Measurements from ENCODE around the gene GINS2.

GINS2 gene

DNA sequence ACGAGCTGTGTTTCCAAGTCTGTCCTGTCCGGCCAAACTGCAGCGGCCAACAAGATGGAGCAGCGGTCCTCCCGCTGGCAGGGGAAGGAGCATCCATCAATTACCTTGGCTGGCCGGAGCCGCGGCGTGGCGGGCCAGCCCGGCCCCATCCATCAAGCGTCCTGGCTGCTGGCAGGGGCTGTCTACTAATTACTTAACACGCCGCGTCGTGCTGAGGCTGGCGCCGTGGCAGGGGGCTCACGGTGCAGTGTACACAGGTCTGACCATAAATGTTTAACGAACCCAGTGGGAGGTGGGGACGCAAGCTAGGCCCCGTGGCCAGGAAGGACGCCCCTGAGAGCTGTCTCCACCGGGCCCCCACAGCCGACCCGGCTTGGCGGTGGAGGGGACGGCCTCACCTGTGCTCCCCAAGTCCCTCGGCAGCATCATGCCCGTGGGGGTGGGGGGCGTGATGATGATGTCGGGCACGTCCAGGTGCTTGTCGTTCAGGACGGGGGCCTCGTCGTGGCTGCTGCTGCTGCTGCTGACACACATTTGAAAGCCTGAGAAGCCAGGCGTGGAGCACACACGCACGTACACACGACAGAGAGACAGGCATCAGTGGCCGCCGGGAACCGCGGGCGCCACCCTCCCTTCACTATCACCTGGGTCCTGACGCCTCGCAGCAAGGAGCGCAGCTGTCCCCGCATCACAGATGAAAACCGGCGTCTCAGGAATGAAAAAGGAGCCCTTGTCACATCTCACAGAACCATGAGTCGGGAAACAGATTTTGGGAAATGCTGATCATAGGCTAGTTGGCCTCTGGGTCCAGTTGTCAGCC, 21.2 kb upstream of the GINS2 start:
- no peak overlapping the region for H3K4me3 ChIP-seq (ENCODE audit: low read length)
- TF ChIP-seq ZNF274 (IDR thresholded peaks at IDR 0.05; ENCODE audit: low read depth, low read length), result no peak

DNA sequence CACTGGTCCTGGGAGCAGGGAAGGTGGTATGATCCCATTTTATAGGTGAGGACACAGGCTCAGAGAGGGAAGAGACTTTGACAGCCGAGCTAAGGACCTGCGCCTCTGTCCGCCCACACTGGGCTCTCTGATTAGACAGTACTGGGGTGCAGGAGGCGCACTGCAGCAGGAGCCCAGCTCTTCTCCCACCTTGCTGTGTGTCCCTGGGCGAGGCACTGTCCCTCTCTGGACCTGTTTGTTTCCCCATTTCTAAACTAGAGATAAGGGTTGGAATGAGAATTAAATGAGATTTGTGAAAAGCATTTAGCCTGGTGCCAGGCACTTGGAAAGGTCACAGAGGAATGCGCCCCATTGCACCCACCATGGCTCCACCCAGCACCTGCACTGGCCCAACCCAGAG, 19.6 kb upstream of the GINS2 start:
- TF ChIP-seq ZNF274 (IDR thresholded peaks at IDR 0.05; ENCODE audit: low read depth, low read length), result no peak
- no peak overlapping the region for H3K4me3 ChIP-seq (ENCODE audit: low read length)

DNA sequence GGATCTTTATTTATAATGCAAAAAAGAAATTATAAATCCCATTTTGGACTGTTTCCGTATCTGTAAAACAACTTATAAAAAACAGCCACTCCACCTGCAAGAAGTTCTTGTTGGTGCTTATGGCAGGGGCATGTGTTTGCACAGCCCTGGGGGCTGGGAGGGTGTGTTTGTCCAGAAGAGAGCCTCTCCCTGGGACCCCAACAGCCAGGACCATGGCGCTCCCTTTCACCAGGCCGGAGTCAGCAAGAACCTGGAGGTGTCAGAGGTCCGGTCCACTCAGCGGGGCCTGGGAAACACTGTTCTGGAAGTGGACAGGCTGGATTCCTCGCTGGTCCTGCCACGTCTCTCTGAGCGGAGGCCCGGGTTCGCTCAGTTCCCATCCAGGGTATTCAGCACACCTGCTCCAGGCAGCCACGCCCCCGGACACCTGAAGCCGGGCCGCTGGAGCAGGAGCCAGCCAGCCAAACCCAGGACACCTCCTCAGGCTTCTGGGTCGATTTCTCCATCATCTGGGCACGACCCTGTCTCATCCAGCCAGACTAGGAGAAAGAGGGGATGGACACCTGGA, 18.9 kb upstream of the GINS2 start:
- no peak overlapping the region for H3K4me3 ChIP-seq (ENCODE audit: low read length)
- TF ChIP-seq ZNF274 (IDR thresholded peaks at IDR 0.05; ENCODE audit: low read depth, low read length), result no peak

DNA sequence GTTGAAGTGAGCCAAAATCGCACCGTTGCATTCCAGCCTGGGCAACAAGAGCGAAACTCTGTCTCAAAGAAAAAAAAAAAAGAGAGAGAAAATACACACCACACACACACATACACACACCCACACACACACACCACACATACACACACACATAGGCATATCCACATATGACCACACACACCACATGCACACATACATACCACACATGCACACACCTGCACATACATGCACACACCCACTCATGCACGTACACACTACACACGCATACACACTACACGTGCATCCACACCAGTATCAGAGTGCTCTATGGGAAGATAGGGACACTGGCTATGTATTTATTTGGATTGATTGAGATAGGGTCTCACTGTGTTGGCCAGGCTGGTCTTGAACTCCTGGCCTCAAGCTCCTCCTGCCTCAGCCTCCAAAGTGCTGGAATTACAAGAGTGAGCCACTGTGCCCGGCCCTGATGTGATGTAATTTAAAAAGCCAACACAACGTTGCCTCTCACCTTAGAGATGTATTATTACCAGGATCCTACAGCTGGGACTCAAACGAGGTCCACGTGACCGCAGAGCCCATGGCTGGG, 17.8 kb upstream of the GINS2 start:
- H3K4me3 ChIP-seq (ENCODE audit: low read length), result no peak overlapping the region
- TF ChIP-seq ZNF274 (IDR thresholded peaks at IDR 0.05; ENCODE audit: low read depth, low read length), result no peak

DNA sequence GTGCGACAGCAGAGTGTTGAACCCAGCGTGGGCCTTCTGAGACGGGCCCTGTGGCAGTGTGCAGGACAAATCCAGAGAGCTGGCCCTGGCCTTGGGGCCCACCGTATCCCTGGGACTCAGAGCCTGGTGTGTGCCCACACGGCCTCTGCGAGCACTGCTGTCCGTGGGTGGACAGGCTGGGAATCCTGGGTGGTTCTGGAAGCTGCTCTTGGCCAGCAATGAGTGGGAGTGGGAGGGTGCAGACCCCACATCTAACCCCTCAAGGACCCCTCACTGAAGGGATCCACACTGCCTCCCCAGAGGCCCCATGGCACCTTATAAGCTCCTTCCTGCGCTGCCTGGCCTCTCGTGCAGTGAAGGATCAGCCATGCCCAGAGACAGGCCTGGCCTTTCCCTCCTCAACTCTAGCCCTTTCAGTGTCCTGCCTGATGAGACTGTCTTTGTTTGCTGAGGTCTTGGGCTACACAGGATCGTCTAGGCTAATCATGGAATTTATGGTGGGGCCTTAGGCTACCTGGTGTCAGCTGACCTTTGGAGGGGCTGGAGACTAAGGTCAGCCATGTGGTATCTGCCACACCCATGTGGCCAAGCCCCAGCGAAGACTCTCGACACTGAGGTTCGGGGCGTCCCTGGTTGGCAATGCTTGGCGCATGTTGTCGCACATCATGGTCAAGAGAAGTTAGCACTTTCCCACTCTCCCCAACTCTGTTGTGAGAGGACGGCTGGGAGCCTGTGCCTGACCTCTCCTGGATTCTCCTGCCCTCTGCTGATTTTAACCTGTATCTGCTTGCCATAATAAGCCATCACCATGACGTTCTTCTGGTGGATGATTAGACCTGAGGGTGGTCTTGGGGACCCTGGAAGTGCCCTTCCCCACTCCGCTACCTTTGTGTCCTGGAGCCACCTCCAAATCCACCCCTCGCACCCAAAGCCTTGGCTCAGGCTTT, 16.4 kb upstream of the GINS2 start:
- H3K4me3 ChIP-seq (ENCODE audit: low read length), result no peak overlapping the region
- TF ChIP-seq ZNF274 (IDR thresholded peaks at IDR 0.05; ENCODE audit: low read depth, low read length), result no peak

DNA sequence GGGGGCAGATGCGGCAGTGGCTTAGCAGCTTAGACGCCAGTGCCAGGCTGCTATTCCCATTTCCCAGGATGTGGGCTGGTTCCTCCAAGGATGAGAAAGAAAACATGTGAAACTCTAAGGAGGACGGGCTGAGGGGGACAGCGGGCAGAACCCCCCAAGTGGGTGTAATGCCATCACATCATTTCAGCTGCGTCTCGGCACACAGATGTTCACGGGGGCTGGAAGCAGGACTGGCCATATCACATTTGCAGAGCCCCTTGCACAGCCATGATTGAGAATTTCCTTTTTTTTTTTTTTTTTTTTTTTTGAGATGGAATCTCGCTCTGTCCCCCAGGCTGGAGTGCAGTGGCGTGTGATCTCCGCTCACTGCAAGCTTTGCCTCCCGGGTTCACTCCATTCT, 15.3 kb upstream of the GINS2 start:
- no peak for TF ChIP-seq ZNF274 (IDR thresholded peaks at IDR 0.05; ENCODE audit: low read depth, low read length)
- H3K4me3 ChIP-seq (ENCODE audit: low read length), result no peak overlapping the region

DNA sequence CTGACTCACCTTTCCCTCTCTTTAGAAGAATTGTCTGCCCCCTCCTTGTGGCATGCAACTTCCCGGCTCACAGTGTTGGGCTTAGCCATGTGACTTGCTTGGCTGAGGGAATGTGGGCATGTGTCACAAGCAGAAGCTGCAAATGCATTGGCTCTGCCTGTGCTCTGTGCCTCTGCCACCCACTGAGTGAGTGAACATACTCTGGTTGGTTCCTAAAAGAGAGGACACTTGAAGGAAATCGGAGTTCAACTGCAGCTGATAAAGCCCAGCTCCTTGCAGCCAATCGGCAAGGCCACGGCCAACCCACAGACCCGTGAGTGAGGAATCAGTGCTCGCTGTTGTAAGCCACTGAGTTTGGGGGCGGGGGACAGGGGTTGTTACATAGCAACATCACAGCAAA, 10.9 kb upstream of the GINS2 start:
- H3K4me3 ChIP-seq (ENCODE audit: low read length), result no peak overlapping the region
- TF ChIP-seq ZNF274 (IDR thresholded peaks at IDR 0.05; ENCODE audit: low read depth, low read length), result no peak

DNA sequence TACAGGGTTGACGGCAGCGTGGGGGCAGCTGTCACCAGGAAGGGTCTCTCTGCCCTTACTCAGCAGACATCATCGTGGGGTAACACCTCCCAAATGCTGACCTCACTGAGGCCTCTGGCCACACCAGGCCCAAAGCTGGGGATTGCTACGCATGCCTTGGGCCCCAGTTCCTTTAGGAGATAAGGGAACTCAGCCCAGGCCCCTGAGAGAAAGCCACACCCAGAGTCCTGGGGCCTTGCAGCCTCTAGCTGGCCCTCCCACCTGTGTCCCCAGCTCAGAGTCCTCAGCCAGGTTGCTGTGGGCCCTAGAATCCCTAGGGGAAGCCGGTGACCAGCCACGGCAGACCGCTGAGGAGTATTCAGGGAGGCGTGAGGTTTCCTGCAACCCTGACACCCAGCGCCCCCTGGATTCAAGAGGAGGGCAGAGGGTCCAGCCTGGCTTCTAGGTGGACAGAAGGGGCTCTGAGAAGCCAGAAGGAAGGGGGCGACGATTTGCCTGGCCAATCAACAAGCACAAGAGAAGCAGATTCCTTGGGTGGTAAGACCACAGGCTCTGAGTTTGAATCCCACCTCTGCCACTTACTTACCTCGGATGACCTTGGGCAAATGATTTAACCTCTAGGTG, 10.3 kb upstream of the GINS2 start:
- no peak overlapping the region for H3K4me3 ChIP-seq (ENCODE audit: low read length)
- no peak for TF ChIP-seq ZNF274 (IDR thresholded peaks at IDR 0.05; ENCODE audit: low read depth, low read length)

DNA sequence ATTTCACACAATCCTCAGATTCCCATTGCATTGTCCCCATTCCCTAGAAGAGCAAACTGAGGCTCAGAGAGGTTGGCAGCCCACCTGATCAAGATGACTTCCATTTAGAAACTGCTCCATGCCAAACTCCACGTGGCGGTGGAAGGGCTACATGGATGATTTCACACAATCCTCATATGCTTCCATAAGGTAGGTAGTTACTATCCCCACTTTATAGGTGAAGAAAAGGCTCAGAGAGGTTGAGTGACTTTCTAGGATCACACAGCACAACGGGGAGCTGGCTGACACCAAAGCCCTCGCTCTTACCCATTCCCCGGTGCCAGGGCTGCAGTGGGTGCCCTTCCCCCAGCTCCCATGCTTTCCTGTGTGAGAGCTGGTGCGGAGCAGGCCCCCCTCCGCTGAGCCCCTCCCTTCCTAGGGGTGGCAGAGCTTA, 9.7 kb upstream of the GINS2 start:
- TF ChIP-seq ZNF274 (IDR thresholded peaks at IDR 0.05; ENCODE audit: low read depth, low read length), result no peak
- no peak overlapping the region for H3K4me3 ChIP-seq (ENCODE audit: low read length)

DNA sequence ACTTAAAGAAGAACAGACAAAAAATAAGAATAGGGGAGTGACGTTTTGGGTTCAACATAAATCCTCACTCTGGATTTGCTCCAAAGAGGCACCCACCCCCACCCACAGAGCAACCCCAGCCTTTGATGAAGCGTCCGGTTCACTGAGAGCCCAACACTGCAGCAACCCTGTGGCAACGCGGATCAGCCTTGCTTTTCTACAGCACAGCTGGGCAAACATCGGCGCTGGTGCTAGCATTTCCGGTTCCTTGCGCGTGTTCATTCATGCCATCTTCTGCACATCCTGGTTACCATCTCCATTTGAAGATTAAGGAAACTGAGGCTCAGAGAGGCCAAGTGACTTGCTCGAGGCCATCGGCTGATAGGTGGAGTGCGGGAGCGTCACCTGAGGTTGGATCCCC, 8.7 kb upstream of the GINS2 start:
- H3K4me3 ChIP-seq (ENCODE audit: low read length), result no peak overlapping the region
- TF ChIP-seq ZNF274 (IDR thresholded peaks at IDR 0.05; ENCODE audit: low read depth, low read length), result no peak

DNA sequence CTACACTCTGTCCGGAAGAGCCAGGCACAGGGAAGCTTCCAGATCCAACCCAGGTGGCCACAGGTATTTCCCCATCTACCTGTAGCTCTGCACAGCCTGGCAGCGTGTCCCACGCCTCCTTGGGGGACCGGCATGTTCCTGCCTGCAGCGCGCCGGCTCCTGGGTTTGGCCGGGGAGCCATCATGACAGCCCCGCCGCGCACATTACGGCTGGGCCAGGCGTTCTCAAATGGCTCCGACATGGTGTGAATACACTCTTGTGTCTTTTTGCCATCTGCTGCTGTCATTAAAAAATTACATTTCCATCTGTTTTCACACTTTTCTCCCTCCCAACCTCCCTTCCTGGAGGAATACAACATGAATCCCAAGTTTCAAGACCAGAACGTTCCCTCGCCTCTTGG, 8.0 kb upstream of the GINS2 start:
- no peak overlapping the region for H3K4me3 ChIP-seq (ENCODE audit: low read length)
- TF ChIP-seq ZNF274 (IDR thresholded peaks at IDR 0.05; ENCODE audit: low read depth, low read length), result no peak

DNA sequence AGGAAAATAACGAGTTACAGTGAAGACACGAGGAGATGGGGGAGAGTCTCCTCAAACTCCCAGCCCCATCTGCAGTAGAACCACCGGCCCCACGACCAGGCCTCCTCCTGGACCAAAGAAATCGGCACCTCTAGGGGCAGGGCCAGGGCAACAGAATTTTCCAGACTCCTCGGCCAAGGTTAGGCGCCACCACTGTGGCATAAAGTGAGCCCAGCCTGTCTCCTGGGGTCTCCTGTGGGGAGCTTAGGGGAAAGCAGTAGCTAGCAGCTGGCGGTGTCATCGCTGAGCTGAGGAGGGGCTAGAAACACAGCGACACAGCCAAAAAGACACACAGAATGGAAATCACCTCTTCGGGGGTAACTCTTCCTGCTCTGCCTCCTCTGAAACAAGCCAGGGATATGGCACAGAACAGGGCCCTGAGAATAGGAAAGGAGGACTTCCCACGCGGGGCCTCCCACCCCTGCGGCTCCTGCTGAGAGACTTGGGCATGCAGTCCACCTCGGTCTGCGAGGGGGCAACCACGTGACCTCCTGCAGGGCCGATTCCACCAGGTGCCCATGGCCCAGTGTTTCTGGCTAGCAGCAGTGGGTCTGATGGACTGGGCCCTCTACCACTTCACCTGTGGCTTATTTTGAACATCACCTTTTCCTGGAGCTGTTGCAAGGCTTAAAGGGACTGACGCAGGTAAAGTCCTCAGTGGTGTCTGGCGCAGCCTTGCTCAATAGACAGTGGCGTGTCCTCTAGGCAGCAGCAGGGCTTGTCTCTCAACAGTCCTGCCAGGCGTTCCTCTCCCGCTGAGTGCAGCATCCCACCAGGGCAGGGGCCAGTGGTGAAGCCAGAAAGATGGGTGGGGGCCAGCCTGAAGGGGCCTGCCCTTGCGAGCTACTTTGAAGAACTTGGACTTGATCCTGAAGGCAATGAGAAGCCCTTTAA, 6.7 kb upstream of the GINS2 start:
- no peak for TF ChIP-seq ZNF274 (IDR thresholded peaks at IDR 0.05; ENCODE audit: low read depth, low read length)

More for the DNA sequence above, 6.7 kb upstream of the GINS2 start:
- H3K4me3 ChIP-seq (ENCODE audit: low read length), result no peak overlapping the region
